Suprapubic skin (tissue), 4 donors: ENCODE data around the gene RUNX2.

Source experiments
- CTCF ChIP-seq, 2 donors: fragments of 200-600 bp in 1 of 2; fragments of 450-650 bp in 1 of 2; sonication (generic) in 1 of 2; IDR thresholded peaks; one replicate each; pipeline ENCODE4 v1.5.1; 2016 to 2019; ENCODE audit warnings: antibody characterized with exemption in 2 of 2, mild to moderate bottlenecking in 1 of 2, moderate library complexity in 1 of 2
- POLR2A ChIP-seq, 2 donors: fragments of 450-650 bp; IDR thresholded peaks; one replicate each; pipeline ENCODE4 v1.6.1; 2017; ENCODE audit warnings: antibody characterized with exemption in 2 of 2, mild to moderate bottlenecking in 2 of 2, moderate library complexity in 2 of 2
- POLR2AphosphoS5 ChIP-seq, 3 donors: sonication (generic); formaldehyde crosslinking; IDR thresholded peaks; one replicate each; pipeline ENCODE4 v1.6.1; 2017; ENCODE audit warnings: antibody characterized with exemption in 3 of 3

- TF ChIP-seq CTCF (IDR thresholded peaks at IDR 0.05) (no peak), POLR2A (IDR thresholded peaks at IDR 0.05) (no peak), POLR2AphosphoS5 (IDR thresholded peaks at IDR 0.05) (no peak)
Measured at GRCh38 chr6:45415788-45416518, 87.8 kb downstream of the RUNX2 start.
